LNCAP (cell line): ENCODE results near the gene TRIM13.

ENCODE experiments used
- TF ChIP-seq, protein P1 (sequence below): fragments of 450-650 bp; IDR thresholded peaks from 2 replicates; pipeline ENCODE4 v1.5.1; 2017; ENCODE audit warnings: mild to moderate bottlenecking

The TRIM13 gene

DNA sequence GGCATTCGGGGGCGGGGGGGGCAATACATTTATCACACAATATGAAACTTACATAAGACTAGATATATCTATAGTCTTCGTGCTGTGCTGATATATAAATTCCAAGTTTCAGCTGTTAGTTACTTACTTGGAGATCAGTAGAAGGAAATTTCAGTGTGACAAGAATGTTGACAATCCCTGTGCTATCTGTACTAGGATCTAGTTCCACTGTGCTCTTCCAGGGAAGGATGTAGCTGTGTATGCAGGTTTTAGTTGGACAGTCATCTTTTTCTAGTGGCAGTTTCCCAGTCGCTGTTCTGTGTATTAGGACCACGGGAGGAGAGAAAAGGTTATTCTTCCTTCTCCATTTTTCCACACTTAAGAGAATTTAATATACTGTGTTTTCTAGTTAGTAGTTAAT is 3.2 kb upstream of the TRIM13 start:
- TF ChIP-seq, protein P1, sequence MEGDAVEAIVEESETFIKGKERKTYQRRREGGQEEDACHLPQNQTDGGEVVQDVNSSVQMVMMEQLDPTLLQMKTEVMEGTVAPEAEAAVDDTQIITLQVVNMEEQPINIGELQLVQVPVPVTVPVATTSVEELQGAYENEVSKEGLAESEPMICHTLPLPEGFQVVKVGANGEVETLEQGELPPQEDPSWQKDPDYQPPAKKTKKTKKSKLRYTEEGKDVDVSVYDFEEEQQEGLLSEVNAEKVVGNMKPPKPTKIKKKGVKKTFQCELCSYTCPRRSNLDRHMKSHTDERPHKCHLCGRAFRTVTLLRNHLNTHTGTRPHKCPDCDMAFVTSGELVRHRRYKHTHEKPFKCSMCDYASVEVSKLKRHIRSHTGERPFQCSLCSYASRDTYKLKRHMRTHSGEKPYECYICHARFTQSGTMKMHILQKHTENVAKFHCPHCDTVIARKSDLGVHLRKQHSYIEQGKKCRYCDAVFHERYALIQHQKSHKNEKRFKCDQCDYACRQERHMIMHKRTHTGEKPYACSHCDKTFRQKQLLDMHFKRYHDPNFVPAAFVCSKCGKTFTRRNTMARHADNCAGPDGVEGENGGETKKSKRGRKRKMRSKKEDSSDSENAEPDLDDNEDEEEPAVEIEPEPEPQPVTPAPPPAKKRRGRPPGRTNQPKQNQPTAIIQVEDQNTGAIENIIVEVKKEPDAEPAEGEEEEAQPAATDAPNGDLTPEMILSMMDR: no peak

DNA sequence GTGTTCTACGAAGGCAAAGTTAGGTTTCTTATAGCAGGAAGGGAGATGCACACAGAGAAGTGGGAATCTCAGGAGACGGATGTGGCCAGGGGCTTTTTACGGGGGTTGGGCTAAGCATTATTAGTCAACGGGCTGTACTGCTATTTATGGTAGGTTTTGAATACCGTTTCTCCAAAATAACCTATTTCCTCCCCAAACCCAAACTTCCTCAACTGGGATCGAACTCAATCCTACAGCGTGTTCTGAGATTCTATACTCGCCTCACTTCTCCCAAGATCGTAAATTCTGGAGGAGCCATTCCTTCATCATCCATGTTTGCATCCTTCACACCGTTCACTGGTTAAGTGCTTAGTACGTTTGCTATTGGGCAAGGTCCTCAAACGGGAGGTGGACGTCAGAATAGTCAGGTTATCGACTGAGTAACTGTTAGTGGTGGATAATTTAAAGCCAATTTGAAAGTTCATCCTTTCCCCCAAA is 1.2 kb upstream of the TRIM13 start:
- TF ChIP-seq, protein P1: no peak

DNA sequence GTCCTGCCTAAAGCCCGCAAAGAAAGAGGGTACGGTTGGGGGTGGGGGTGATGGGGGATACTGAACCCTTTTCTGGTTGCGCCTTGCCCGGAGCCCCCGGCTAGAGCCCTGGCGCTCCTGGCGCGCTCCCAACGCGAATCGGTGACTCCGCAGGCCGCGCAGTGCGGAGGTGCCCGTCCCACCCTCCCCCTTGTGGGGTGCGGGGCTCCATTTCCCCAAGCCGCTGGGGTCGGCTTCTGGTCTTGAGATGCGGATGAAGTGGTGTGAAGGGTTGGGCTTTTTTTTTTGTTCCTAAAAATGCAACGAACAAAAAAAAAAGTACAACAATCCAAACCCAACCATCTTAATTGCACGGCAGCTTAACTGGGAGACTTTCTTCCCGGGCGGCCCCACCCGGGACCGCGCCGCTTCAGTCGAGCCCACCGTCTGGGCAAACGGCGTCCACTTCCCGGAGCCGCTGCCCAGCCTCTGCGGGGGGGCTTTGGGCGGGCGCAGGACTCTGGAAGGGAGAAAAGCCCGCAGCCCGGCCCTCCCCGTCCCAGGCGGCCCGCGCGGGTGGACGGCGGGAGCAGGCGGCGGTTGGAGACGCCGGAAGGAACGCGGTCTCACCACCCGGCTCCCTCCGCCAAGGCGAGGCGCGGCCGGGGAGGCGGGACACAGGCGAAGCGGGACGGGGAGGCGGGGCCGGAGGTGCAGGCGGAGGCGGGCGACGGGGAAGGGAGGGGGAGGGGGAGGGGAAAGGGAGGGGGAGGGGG is 504 bp upstream of the TRIM13 start:
- TF ChIP-seq, protein P1: no peak

DNA sequence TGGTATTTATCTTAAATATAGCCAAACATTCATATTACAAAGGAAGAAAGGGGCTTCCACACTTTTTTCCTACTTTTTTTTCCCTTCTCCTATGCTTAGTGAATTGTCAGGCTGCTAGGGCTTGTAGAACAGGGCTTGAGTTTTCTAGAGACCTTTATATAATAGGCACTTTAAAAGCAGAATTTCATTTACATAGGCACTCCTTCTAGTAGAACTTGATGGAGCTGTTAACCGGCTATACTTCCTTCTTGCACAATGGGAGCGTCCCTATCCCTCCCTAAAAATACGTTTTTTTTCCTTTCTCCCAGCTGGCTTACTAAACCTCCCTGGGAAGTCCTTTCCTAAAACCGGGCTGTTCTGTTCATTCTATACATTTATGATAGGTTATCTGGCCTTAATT is 1.1 kb downstream of the TRIM13 start:
- TF ChIP-seq, protein P1: no peak

DNA sequence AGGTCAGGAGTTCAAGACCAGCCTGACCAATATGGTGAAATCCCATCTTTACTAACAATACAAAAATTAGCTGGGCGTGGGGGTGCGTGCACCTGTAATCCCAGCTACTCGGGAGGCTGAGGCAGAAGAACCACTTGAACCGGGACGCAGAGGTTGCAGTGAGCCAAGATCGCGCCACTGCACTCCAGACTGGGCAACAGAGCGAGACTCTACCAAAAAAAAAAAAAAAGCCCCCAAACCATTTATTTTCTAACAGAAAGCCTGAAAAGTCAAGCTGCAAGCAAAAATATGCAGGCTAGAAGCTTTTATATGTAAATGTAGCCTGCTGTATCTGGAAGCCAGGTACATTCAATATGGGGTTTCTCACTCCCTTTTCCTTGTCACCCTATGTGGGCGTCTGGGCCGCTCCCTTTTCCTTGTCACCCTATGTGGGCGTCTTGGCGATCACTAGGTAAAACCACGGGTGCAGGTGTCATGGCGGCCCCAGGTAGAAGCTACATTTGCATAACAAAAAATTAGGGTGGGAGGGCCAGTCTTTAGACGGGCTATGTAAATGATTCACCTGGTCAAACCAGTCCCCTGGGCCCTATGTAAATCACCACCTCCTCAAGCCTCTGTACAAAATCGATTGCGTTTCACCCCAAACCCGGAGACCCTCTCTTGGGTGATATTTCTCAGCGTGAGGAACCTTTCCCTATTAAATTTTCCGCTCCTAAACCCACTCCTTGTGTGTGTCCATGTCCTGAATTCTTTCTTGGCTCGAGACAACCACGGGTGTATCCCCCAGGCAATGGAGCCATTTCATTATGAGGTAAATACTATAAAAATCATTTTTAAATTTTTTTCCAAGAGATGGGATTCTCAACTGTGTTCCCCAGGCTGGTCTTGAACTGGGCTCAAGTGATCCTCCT is 2.1 kb downstream of the TRIM13 start:
- TF ChIP-seq, protein P1: no peak

DNA sequence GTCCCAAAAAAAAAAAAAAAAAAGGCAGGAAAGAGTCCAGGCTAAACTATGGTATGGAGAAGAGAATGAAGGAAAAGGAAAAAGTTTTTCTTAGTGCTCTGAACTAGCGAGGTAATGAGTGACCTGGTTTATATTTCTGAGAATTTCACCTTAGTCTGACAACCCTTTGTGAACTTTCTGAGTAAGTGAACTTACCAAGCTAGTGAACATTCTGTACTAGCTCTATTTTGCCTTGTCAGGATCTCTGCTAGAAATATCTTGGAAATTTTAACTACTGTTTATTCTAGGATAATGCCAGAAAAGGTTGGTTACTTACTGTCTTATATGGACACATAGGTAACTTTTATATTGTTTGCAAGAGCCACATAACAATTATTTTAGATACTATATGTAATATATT is 4.4 kb downstream of the TRIM13 start:
- TF ChIP-seq, protein P1: no peak

DNA sequence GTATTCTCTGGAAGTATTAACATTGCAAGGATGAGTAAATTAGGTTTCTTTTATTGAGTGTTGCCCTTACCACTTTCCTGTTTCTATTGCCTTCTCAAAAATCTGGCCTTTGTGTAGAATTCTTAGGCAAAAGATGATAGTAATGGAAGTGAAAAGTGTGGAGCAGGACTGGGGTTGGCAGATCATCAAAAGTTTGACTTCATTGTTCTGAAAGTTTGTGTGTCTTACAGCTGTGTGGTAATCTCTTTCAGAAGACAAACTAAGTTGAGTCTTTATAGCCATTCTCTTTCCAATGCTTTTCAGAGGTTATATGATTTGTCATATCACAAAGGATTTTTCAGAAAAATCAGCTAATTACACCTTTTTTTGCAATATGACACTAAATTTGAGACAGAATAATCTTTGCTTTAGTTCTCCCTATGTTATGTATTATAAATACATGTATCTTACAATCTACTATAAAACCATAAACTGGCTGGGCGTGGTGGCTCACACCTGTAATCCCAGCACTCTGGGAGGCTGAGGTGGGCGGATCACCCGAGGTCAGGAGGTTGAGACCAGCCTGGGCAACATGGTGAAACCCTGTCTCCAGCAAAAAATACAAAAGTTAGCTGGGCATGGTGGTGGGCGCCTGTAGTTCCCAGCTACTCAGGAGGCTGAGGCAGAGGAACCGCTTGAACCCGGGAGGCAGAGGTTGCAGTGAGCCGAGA is 9.7 kb downstream of the TRIM13 start:
- TF ChIP-seq, protein P1: no peak
